ENCODE data around the gene MLLT10. TPM values are rescaled to one million over a fixed set of nuclear protein-coding genes. Genes with fewer than 3 reads are reported as not detected.
"Not testable (repeated sequence)": the region's sequence is repeated elsewhere in the genome, so short reads cannot be mapped to it uniquely, and the experiment has no call there.

The MLLT10 gene
- total RNA-seq, 2 experiments from 2014 or later, result 38.4 to 40.1 TPM

GRCh38 chr10:21535494-21535965, 1.5 kb downstream of the MLLT10 start:
- ChIA-PET CTCF (no interaction called here), POLR2A (no interaction called here)

- POLR2A ChIA-PET, CTCF ChIA-PET: not testable (repeated sequence)
Measured at GRCh38 chr10:21535976-21536375, 1.9 kb downstream of the MLLT10 start.

- ChIA-PET CTCF (no interaction called here), POLR2A (no interaction called here)
Measured at GRCh38 chr10:21536874-21537273, 2.8 kb downstream of the MLLT10 start.

GRCh38 chr10:21540701-21541100, 6.7 kb downstream of the MLLT10 start:
- POLR2A ChIA-PET, result interaction anchor here (1.1 kb wide), 1 partner anchor 44 kb away, joined by 3 read pairs; no protein-coding TSS in a partner anchor
- CTCF ChIA-PET, result not testable (repeated sequence)

GRCh38 chr10:21547246-21547645, 13.2 kb downstream of the MLLT10 start:
- ChIA-PET POLR2A (no interaction called here), CTCF (interaction anchor here (0.7 kb wide), 1 partner anchor 794 kb away, joined by 4 read pairs; no protein-coding TSS in a partner anchor)

GRCh38 chr10:21552638-21553037, 18.6 kb downstream of the MLLT10 start:
- ChIA-PET CTCF (no interaction called here), POLR2A (no interaction called here)

- ChIA-PET POLR2A (no interaction called here), CTCF (interaction anchor here (0.6 kb wide), 1 partner anchor 47 kb away, joined by 3 read pairs; no protein-coding TSS in a partner anchor)
Measured at GRCh38 chr10:21556527-21556926, 22.5 kb downstream of the MLLT10 start.

GRCh38 chr10:21558984-21559383, 25.0 kb downstream of the MLLT10 start:
- POLR2A ChIA-PET, result interaction anchor here (0.5 to 0.7 kb wide), 2 partner anchors 8 to 21 kb away, joined by 4 read pairs; no protein-coding TSS in a partner anchor
- CTCF ChIA-PET, result interaction anchor here (0.6 kb wide), 2 partner anchors 48 to 279 kb away, joined by 3 to 4 read pairs; no protein-coding TSS in a partner anchor

GRCh38 chr10:21570761-21571521, 36.9 kb downstream of the MLLT10 start:
- ChIA-PET POLR2A (no interaction called here), CTCF (no interaction called here)

GRCh38 chr10:21572578-21572977, 38.5 kb downstream of the MLLT10 start:
- POLR2A ChIA-PET, result no interaction called here
- CTCF ChIA-PET, result no interaction called here

GRCh38 chr10:21574514-21574913, 40.5 kb downstream of the MLLT10 start:
- CTCF ChIA-PET, POLR2A ChIA-PET: not testable (repeated sequence)

- CTCF ChIA-PET, result no interaction called here
- POLR2A ChIA-PET, result interaction anchor here (0.7 kb wide), 1 partner anchor 113 kb away, joined by 3 read pairs; no protein-coding TSS in a partner anchor
Measured at GRCh38 chr10:21579291-21579690, 45.3 kb downstream of the MLLT10 start.

- POLR2A ChIA-PET, result not testable (repeated sequence)
- CTCF ChIA-PET, result interaction anchor here (0.7 kb wide), 1 partner anchor 53 kb away, joined by 3 read pairs; no protein-coding TSS in a partner anchor
Measured at GRCh38 chr10:21581421-21581834, 47.4 kb downstream of the MLLT10 start.

- ChIA-PET CTCF (no interaction called here), POLR2A (no interaction called here)
Measured at GRCh38 chr10:21584834-21585530, 51.0 kb downstream of the MLLT10 start.

- CTCF ChIA-PET, result no interaction called here
- POLR2A ChIA-PET, result interaction anchor here (0.6 kb wide), 1 partner anchor 850 kb away, joined by 4 read pairs; no protein-coding TSS in a partner anchor
Measured at GRCh38 chr10:21587391-21587790, 53.4 kb downstream of the MLLT10 start.

- POLR2A ChIA-PET, CTCF ChIA-PET: not testable (repeated sequence)
Measured at GRCh38 chr10:21588159-21588558, 54.1 kb downstream of the MLLT10 start.

- ChIA-PET CTCF (interaction anchor here (0.7 kb wide), 1 partner anchor 62 kb away, joined by 4 read pairs; no protein-coding TSS in a partner anchor), POLR2A (no interaction called here)
Measured at GRCh38 chr10:21593986-21594385, 60.0 kb downstream of the MLLT10 start.

GRCh38 chr10:21599582-21599981, 65.5 kb downstream of the MLLT10 start:
- ChIA-PET POLR2A (no interaction called here), CTCF (interaction anchor here (1.6 kb wide), 1 partner anchor 103 kb away, joined by 3 read pairs; no protein-coding TSS in a partner anchor)

- CTCF ChIA-PET, result interaction anchor here (1.6 kb wide), 1 partner anchor 105 kb away, joined by 3 read pairs; no protein-coding TSS in a partner anchor
Measured at GRCh38 chr10:21600804-21601433, 66.9 kb downstream of the MLLT10 start.

GRCh38 chr10:21602313-21602712, 68.3 kb downstream of the MLLT10 start:
- POLR2A ChIA-PET, result no interaction called here
- CTCF ChIA-PET, result no interaction called here

More at GRCh38 chr10:21600804-21601433, 66.9 kb downstream of the MLLT10 start:
- POLR2A ChIA-PET, result no interaction called here

Data from activated CD8-positive, alpha-beta memory T cell treated with anti-CD3 and anti-CD28 coated beads for 36 hours (primary cell).